Stimulated activated CD8-positive, alpha-beta memory T cell treated with anti-CD3 and anti-CD28 coated beads, Interleukin-7, amount 100 ng/mL, for 24 hours (primary cell): ENCODE measurements around the gene PRM3.

Experiments used
- DNase-seq: peaks from one replicate; pipeline ENCODE4 v3.0.0-alpha.2; 2020; ENCODE audit warnings: low read depth

The PRM3 gene

GRCh38 chr16:11242658-11243057 is 30.8 kb downstream of the PRM3 start:
- no peak for DNase-seq

DNA sequence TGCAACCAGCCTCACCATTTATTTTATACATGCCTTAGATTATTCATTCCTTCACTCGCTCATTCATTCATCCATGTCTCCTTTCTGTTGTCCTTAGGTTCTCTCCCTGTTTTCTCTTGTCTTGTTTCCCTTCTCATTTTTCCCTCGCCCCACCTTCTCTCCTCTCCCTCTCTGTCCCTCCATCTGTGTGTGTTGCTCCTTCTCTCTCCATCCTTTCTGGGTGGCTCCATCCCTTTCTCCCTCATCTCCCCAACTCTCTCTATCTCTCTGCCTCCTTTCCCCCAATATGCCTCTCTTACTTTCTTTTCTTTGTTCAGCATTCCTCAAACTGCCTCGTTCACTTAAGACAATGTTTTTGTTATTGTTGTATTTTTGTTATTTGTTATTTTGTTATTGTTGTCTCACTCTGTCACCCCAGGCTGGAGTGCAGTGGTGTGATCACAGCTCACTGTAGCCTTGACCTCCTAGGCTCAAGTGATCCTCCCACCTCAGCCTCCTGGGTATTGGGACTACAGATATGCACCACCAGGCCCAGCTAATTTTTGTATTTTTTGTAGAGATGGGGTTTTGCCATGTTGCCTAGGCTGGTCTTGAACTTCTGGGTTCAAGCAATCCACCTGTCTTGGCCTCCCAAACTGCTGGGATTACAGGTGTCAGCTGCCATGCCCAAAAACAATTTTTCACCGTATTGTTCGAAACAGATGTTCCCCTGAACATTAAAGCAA is 31.8 kb downstream of the PRM3 start:
- DNase-seq, result no peak

- DNase-seq, result no peak
These were observed 32.6 kb downstream of the PRM3 start for GRCh38 chr16:11240636-11241473.

DNA sequence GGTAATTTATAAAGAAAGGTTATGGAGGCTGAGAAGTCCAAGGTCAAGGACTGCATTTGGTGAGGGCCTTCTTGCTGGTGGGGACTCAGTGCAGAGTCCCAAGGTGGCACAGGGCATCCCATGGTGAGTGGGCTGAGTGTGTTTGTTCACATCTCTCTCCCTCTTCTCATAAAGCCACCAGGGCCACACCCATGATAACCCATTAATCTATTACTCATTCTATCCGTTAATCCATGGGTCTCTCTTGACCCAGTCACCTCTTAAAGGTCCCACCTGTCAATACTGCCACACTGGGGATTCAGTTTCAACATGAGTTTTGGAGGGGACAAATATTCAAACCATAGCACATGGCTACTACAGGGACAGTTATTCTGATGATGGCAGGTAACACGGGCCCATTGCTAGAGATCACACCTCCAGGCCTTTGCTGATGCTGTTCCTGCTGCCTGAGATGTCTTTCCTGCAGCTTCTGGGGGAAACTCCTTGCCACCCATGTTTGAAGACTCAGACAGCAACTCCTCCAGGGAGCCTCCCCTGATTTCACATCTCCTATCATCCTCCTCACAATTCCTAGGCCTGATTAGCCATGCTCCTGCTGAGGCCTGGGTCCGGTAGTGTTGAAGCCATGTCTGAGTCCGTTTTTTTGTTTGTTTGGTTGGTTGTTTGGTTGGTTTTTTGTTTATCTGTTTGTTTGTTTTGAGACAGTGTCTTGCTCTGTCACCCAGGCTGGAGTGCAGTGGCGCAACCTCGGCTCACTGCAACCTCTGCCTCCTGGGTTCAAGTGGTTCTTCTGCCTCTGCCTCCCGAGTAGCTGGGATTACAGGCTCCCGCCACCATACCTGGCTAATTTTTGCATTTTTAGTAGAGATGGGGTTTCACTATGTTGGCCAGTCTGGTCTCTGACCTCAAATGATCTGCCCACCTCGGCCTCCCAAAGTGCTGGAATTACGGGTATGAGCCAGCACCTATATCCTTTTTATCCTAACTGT is 33.5 kb downstream of the PRM3 start:
- no peak for DNase-seq

- DNase-seq, result no peak
These were observed 34.9 kb downstream of the PRM3 start for GRCh38 chr16:11238272-11239202.

DNA sequence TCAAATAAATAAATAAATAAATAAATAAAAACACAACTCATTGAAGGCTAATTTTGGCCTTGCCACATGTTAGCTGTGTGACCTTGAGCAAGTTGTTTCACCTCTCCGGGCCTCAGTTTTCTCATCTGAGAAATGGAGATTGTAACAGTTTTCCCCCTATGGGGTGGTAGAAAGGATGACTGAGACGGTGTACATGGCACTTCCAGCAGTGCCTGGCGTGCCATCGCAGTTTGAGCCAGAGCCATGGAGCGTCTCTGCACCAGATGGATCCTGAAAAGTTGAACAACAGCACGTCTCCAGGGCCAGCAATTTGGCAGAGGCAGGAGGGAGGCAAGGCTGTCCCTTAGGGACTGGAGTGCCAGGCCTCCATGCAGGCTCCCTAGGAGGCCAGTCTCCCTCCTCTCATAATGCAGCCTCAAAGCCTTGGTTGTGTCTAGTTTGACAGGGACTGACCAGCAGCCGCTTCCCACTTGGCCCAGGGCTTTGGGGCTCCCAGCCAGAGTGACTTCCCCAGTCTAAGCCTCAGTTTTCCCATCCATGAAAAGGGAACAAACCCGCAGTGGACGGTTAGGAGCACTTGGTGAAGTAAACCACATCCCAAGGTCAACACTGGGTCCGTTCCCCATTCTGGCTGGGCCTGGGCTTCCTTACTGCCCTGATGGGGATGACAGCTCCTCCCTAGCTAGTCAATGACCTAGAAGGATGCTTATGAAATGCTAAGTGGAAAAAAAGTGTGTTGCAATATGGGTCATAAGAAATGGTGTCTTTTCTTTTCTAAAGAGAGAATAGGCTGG is 36.8 kb downstream of the PRM3 start:
- no peak for DNase-seq

GRCh38 chr16:11235703-11235991 is 37.8 kb downstream of the PRM3 start:
- DNase-seq, result no peak

GRCh38 chr16:11234884-11235702 is 38.3 kb downstream of the PRM3 start:
- no peak for DNase-seq

GRCh38 chr16:11233727-11234376 is 39.6 kb downstream of the PRM3 start:
- no peak for DNase-seq

DNA sequence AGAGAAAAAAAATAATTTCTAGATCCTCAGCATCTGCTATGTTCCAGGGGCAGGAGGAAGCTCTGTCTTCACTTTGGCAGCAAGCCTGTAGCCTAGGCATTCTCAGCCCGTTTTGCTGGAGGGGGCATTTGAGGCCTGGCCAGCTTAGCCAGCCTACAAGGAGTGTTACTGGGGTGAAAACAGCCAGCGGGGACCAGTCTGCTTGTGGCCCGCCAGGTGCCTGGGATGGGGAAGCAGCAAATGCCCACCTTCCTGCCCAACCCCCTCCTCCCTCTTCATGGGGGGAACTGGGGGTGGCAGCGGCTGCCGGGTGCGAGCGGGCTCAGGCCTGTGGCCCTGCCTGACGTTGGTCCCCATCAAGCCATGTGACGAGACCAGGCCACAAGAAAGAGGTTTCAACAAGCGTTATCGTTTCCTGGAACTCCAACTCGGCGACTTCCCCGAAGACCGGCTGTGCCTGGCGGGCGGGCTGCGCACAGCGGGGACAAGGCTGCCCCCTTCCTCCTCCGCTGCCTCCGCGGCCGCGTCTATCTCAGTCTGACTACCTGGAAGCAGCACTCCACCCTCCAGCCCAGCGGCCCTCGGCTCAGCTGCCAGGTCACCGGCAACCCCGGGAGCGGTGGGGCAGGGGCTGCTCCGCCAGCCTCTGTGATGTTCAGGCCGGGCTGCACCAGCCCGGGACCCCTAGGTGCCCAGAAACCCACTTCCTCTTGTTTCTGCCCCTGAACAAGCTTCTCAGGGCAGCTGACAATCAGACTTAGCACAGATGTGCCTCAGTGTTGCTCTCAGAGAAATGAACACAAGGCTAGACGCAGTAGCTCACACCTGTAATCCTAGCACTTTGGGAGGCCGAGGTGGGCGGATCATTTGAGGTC is 40.3 kb downstream of the PRM3 start:
- peak; percentile 80 for DNase-seq

GRCh38 chr16:11232302-11232851 is 41.1 kb downstream of the PRM3 start:
- DNase-seq, result no peak

DNA sequence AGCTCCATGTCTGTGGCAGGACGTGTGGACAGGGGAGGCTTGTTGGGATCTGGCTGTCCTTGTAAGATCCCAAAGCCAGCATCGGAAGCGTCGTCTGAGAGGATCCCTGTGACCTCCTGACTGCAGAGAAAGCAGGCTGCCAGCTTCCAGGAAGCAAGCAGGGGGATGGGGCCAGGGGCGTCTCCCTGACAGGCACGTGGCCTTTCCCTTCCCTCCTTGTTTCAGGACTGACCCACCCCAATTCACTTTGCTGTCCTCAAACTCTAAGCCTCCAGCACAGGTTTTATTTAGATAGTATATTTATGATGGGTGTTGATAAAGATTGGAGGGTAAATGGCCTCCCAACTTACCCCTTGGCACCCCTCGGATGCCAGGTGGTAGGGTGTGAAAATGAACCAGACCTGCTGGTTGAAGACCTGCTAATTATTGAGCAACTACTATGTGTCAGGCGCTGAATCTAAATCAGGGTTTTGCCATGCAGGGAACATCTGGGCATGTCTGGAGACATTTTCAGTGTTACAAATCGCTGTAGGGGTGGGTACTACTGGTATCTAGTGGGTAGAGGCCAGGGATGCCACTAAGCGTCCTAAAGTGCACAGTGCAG is 42.0 kb downstream of the PRM3 start:
- DNase-seq, result no peak

DNA sequence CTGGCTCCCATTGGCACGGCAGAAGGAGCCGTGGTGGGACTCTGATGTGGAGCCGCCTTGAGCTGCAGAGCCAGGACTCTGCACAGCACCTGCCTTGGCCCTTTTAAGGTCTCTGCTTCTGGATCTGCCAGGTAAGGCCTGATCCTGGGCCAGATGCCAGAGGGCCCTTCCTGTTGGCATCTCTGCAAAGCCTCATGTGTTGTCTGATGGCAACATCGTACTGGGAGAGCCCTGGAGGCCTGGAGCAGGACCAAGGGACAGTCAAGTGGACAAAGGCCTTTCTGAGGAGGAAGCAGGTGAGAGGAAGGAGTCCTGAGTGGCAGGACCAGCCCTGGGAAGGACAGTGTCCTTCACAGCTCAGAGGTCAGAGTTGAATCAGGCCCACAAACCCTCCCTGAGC is 43.5 kb downstream of the PRM3 start:
- no peak for DNase-seq

- DNase-seq, result no peak
These were observed 44.0 kb downstream of the PRM3 start for GRCh38 chr16:11229432-11229831.

GRCh38 chr16:11225677-11226549 is 47.5 kb downstream of the PRM3 start:
- no peak for DNase-seq
